ENCODE measurements around the gene SYT9. TPM values are rescaled to one million over a fixed set of nuclear protein-coding genes. Genes with fewer than 3 reads are reported as not detected.

SYT9 gene
- total and polyA plus RNA-seq, 2 donors (not counting 3 experiments of a cell fraction or from before 2014, with no cell fraction given), result 0.23 TPM; not detected in 1

DNA sequence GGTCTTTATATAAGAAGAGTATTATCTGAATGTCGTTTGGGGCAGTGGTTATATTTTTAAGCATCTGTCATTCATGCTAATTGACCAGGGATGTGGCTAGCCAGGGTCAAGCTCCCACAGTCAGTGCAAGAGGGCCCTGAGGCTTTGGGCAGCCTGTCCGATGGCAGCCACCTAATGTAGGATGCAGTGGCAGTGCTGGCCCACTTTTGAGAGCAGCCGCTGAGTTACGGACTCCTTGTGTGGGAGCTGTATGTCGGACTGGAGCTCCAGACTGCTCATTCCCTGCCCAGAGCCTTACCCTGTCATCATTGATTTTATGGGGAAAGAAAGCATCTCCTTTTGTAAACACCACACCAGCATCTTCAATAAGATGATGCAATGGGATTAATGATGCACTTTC is 99.5 kb downstream of the SYT9 start:
- dilution Hi-C loops (cut with MboI; ENCODE audit: extremely low pct_ligation_motif_present, low sequenced_read_pairs), result no loop called here
- no peak overlapping the region for H3K27ac ChIP-seq (ENCODE audit: insufficient read depth, low read depth, low read length)
- H3K36me3 ChIP-seq (ENCODE audit: control insufficient read depth in 2 of 2, extremely low read depth in 1 of 2, insufficient read depth in 2 of 2, low read length in 2 of 2), result no peaks in the 10 kb centered on the region
- no peaks in the 10 kb centered on the region for H3K9me3 ChIP-seq (replicated peaks; ENCODE audit: control insufficient read depth, insufficient read depth, low read length)
- no peak for TF ChIP-seq MYC (IDR thresholded peaks at IDR 0.05; ENCODE audit: low read depth, low read length)
- no peak for TF ChIP-seq FOS (IDR thresholded peaks at IDR 0.05; ENCODE audit: borderline replicate concordance, insufficient read depth, low read length)
- TF ChIP-seq, protein P1, sequence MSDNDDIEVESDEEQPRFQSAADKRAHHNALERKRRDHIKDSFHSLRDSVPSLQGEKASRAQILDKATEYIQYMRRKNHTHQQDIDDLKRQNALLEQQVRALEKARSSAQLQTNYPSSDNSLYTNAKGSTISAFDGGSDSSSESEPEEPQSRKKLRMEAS (IDR thresholded peaks at IDR 0.05; ENCODE audit: insufficient read depth, insufficient read length), result no peak
- no peak for TF ChIP-seq GATA2 (IDR thresholded peaks at IDR 0.05; ENCODE audit: insufficient read depth, insufficient read length, low read depth, low read length)
- no peak for TF ChIP-seq EZH2 (IDR thresholded peaks at IDR 0.05; ENCODE audit: borderline replicate concordance, low read depth, low read length, severe bottlenecking)
- TF ChIP-seq CTCF (IDR thresholded peaks at IDR 0.05; ENCODE audit: extremely low read depth in 1 of 2, insufficient read depth in 1 of 2, low read depth in 1 of 2, low read length in 2 of 2), result no peak
- no peak for TF ChIP-seq JUN (IDR thresholded peaks at IDR 0.05; ENCODE audit: borderline replicate concordance, insufficient read depth, insufficient read length, low read depth)
- TF ChIP-seq POLR2A (IDR thresholded peaks at IDR 0.05; ENCODE audit: low read depth, low read length), result no peak
- no peak for TF ChIP-seq POLR2AphosphoS5 (IDR thresholded peaks at IDR 0.05; ENCODE audit: insufficient read depth, low read depth, low read length)
- intact Hi-C loops (cut with micrococcal nuclease), result loop anchor here (5.0 kb wide), 1 partner anchor 616 kb away; the partner anchor contains the start of gene NLRP10
- H4K20me1 ChIP-seq (replicated peaks; ENCODE audit: control insufficient read depth, extremely low read depth, insufficient read depth, low read length), result no peaks in the 10 kb centered on the region
- H3K9ac ChIP-seq (replicated peaks; ENCODE audit: extremely low read depth, insufficient read depth, low read length), result no peak overlapping the region
- H3K79me2 ChIP-seq (ENCODE audit: control insufficient read depth, insufficient read depth, low read length), result no peaks in the 10 kb centered on the region
- ChIA-PET CTCF (interaction anchor here (1.3 to 2.4 kb wide), 2 partner anchors 92 to 314 kb away, joined by 3 to 14 read pairs; no protein-coding TSS in a partner anchor), POLR2A (no interaction called here)
- no peaks in the 10 kb centered on the region for H3K9me1 ChIP-seq (replicated peaks; ENCODE audit: control insufficient read depth, extremely low read depth, insufficient read depth, low read length)
- no peak for DNase-seq (ENCODE audit: low read depth, low spot score)
- H3K4me1 ChIP-seq (ENCODE audit: control insufficient read depth, extremely low read depth, insufficient read depth, low read length), result no peaks in the 10 kb centered on the region
- no TSS peak for BruUV-seq (replicated peaks)
- no peak overlapping the region for H3K4me3 ChIP-seq (replicated peaks in 1 of 3; ENCODE audit: insufficient read depth in 1 of 3, low read depth in 1 of 3, low read length in 3 of 3)
- no peak overlapping the region for H2AFZ ChIP-seq (ENCODE audit: low read depth, low read length)
- peaks cover 0 to 5% of the 10 kb centered on the region in 2 experiments for H3K27me3 ChIP-seq (ENCODE audit: control insufficient read depth in 2 of 2, insufficient read depth in 2 of 2, low read length in 2 of 2)
- H3K4me2 ChIP-seq (ENCODE audit: insufficient read depth, low read length), result no peak overlapping the region
- FAIRE-seq, result no peak

All from endothelial cell of umbilical vein (primary cell).